SK-N-SH (cell line): Measurements from ENCODE around the gene SMS. TPM values are rescaled to one million over a fixed set of nuclear protein-coding genes. Genes with fewer than 3 reads are reported as not detected.

ENCODE experiments used
- CTCF ChIA-PET: fragments of 300-600, 350-600 bp; formaldehyde crosslinking; extraction: SDS; loops from one replicate; lab custom pipeline; 2021; lab: Yijun Ruan, JAX
- POLR2A ChIA-PET: fragments of 350-600 bp; sonication (Branson Sonifier 250); formaldehyde crosslinking; extraction: SDS; loops from one replicate; lab custom pipeline; 2020; ENCODE audit warnings: antibody characterized with exemption, inconsistent platforms; lab: Yijun Ruan, JAX
- DNase-seq: peaks from one replicate; pipeline ENCODE4 v3.0.0; 2012
- H2AFZ ChIP-seq: fragments of 200-600 bp; sonication (generic); 2 replicates; pipeline ENCODE4 v1.8.1; 2016; ENCODE audit warnings: antibody characterized with exemption, mild to moderate bottlenecking, low read depth
- H3F3A ChIP-seq: fragments of 200-600 bp; sonication (generic); replicated peaks from 2 replicates; pipeline ENCODE3; 2016; ENCODE audit warnings: antibody characterized with exemption, mild to moderate bottlenecking; ENCODE audit not compliant: insufficient read depth
- H3K27ac ChIP-seq, 2 experiments: fragments of 200-500 bp in 1 of 2; fragments of 200-600 bp in 1 of 2; sonication (Bioruptor generic) in 1 of 2; sonication (generic), shearing (Covaris generic) in 1 of 2; 2 replicates each; pipeline versions ENCODE4 v1.5.1 to v1.6.1; 2014 to 2016; ENCODE audit warnings: low read depth in 2 of 2, inconsistent platforms in 1 of 2, low read length in 1 of 2, mild to moderate bottlenecking in 1 of 2, mixed read lengths in 1 of 2
- H3K27me3 ChIP-seq: fragments of 200-600 bp; sonication (generic), shearing (Covaris generic); 2 replicates; pipeline ENCODE4 v1.6.1; 2016; ENCODE audit warnings: mixed run types; ENCODE audit not compliant: insufficient read depth
- H3K36me3 ChIP-seq, 2 experiments: fragments of 200-500 bp in 1 of 2; fragments of 200-600 bp in 1 of 2; sonication (Bioruptor generic) in 1 of 2; sonication (generic) in 1 of 2; replicated peaks in 1 of 2; 2 replicates each; pipeline versions ENCODE3 to v1.5.1; 2014 to 2016; ENCODE audit warnings: low read length in 1 of 2, mild to moderate bottlenecking in 1 of 2; ENCODE audit not compliant: insufficient read depth in 2 of 2, control insufficient read depth in 1 of 2
- H3K4me1 ChIP-seq, 2 experiments: fragments of 200-500 bp in 1 of 2; fragments of 200-600 bp in 1 of 2; sonication (Bioruptor generic) in 1 of 2; sonication (generic), shearing (Covaris generic) in 1 of 2; 2 replicates each; pipeline versions ENCODE4 v1.5.1 to v1.6.1; 2014 to 2016; ENCODE audit warnings: low read depth in 1 of 2, low read length in 1 of 2, mixed run types in 1 of 2; ENCODE audit not compliant: insufficient read depth in 2 of 2, control insufficient read depth in 1 of 2
- H3K4me2 ChIP-seq: fragments of 200-600 bp; sonication (generic), shearing (Covaris generic); 2 replicates; pipeline ENCODE4 v1.6.1; 2017; ENCODE audit warnings: mixed run types
- H3K4me3 ChIP-seq, 2 experiments: fragments of 200-500 bp in 1 of 2; fragments of 200-600 bp in 1 of 2; sonication (Bioruptor generic) in 1 of 2; sonication (generic), shearing (Covaris generic) in 1 of 2; 2 replicates each; pipeline versions ENCODE4 v1.5.1 to v1.8.1; 2014 to 2016; ENCODE audit warnings: low read depth in 2 of 2, inconsistent platforms in 1 of 2, low read length in 1 of 2, mild to moderate bottlenecking in 1 of 2, mixed read lengths in 1 of 2, moderate library complexity in 1 of 2
- H3K79me2 ChIP-seq: fragments of 200-600 bp; sonication (generic); 2 replicates; pipeline ENCODE4 v1.8.1; 2017; ENCODE audit warnings: mild to moderate bottlenecking; ENCODE audit not compliant: insufficient read depth
- H3K9ac ChIP-seq: fragments of 200-600 bp; sonication (generic); 2 replicates; pipeline ENCODE4 v1.6.1; 2017; ENCODE audit warnings: mixed run types
- H3K9me2 ChIP-seq: fragments of 200-600 bp; sonication (generic); 2 replicates; pipeline ENCODE4 v1.6.1; 2017; ENCODE audit warnings: mixed run types
- H3K9me3 ChIP-seq: fragments of 200-600 bp; sonication (generic); 2 replicates; pipeline ENCODE4 v1.6.1; 2017; ENCODE audit warnings: mixed run types, mild to moderate bottlenecking, moderate library complexity
- H4K20me1 ChIP-seq: fragments of 200-600 bp; sonication (generic); 2 replicates; pipeline ENCODE4 v1.6.1; 2017; ENCODE audit warnings: mild to moderate bottlenecking, mixed run types; ENCODE audit not compliant: insufficient read depth
- ELF1 ChIP-seq: IDR thresholded peaks from 2 replicates; pipeline ENCODE4 v1.4.0; 2012
- EP300 ChIP-seq, 2 experiments: IDR thresholded peaks; 2 replicates each; pipeline versions ENCODE4 v1.4.0 to v1.6.1; 2012; ENCODE audit warnings: borderline replicate concordance in 1 of 2, low read depth in 1 of 2, low read length in 1 of 2
- EZH2phosphoT487 ChIP-seq: fragments of 200-600 bp; sonication (generic); IDR thresholded peaks from 2 replicates; pipeline ENCODE4 v1.6.1; 2017; ENCODE audit warnings: low read depth, mixed run types, mild to moderate bottlenecking, antibody characterized with exemption, moderate library complexity, borderline replicate concordance
- FOXJ3 ChIP-seq: sonication (generic); formaldehyde crosslinking; IDR thresholded peaks from 2 replicates; pipeline ENCODE4 v1.5.1; 2020; ENCODE audit warnings: mild to moderate bottlenecking, missing genetic modification reagents
- GATA2 ChIP-seq: sonication (generic); formaldehyde crosslinking; IDR thresholded peaks from 2 replicates; pipeline ENCODE4 v1.5.0; 2020; ENCODE audit warnings: mild to moderate bottlenecking, missing genetic modification reagents
- JUND ChIP-seq: IDR thresholded peaks from 2 replicates; pipeline ENCODE4 v1.4.0; 2012
- PBX3 ChIP-seq: IDR thresholded peaks from 2 replicates; pipeline ENCODE4; 2012
- POLR2AphosphoS5 ChIP-seq: IDR thresholded peaks from 2 replicates; pipeline ENCODE4 v1.6.1; 2012; ENCODE audit warnings: low read depth, low read length
- REST ChIP-seq: IDR thresholded peaks from 2 replicates; pipeline ENCODE4 v1.6.1; 2012; ENCODE audit warnings: mild to moderate bottlenecking, low read depth, low read length, moderate library complexity
- SMC3 ChIP-seq: IDR thresholded peaks from 2 replicates; pipeline ENCODE4 v1.6.1; 2012; ENCODE audit warnings: low read depth, low read length, improper control_type of control experiment
- TCF12 ChIP-seq: IDR thresholded peaks from 2 replicates; pipeline ENCODE4 v1.4.0; 2012
- TEAD4 ChIP-seq: IDR thresholded peaks from 2 replicates; pipeline ENCODE4 v1.4.0; 2012; ENCODE audit warnings: mild to moderate bottlenecking, borderline replicate concordance; ENCODE audit not compliant: insufficient read depth
- WGBS: methylation state at CpG from one replicate; pipeline ENCODE4 v1.1.6; 2017; ENCODE audit warnings: low lambda C conversion rate; 5-methylcytosine and 5-hydroxymethylcytosine counted together
- polyA plus RNA-seq, 3 experiments: library from polyadenylated mRNA; depleted of rRNA; stranded (reverse); fragments of >200 nt; gene quantifications; 2 replicates each; pipeline ENCODE4 v1.2.3, GENCODE V29; 2012
- TF ChIP-seq, protein P1 (sequence below): IDR thresholded peaks from 2 replicates; pipeline ENCODE4 v1.4.0; 2012; ENCODE audit warnings: low read depth, borderline replicate concordance

Gene SMS
- polyA plus RNA-seq, 1 of the 3 experiments (the other 2 are of a cell fraction): 116 TPM

GRCh38 chrX:22004866-22005265, 64.4 kb downstream of the SMS start:
- Histone ChIP-seq H3K27ac (no peak overlapping the region), H3K9ac (no peak overlapping the region), H2AFZ (no peak overlapping the region), H3K9me3 (no peaks in the 10 kb centered on the region), H3K4me2 (no peak overlapping the region), H3K36me3 (peaks cover 2 to 39% of the 10 kb centered on the region in 2 experiments), H3K4me3 (no peak overlapping the region), H3K4me1 (no peaks in the 10 kb centered on the region), H4K20me1 (no peaks in the 10 kb centered on the region), H3K27me3 (no peaks in the 10 kb centered on the region), H3K9me2 (no peaks in the 10 kb centered on the region), H3K79me2 (peaks cover 23% of the 10 kb centered on the region)
- WGBS: 67% methylated on average over 5 of the region's 10 CpGs
- CTCF ChIA-PET: interaction anchor here (1.6 kb wide), 1 partner anchor 19 kb away, joined by 6 read pairs; no protein-coding TSS in a partner anchor
- TF ChIP-seq, protein P1, sequence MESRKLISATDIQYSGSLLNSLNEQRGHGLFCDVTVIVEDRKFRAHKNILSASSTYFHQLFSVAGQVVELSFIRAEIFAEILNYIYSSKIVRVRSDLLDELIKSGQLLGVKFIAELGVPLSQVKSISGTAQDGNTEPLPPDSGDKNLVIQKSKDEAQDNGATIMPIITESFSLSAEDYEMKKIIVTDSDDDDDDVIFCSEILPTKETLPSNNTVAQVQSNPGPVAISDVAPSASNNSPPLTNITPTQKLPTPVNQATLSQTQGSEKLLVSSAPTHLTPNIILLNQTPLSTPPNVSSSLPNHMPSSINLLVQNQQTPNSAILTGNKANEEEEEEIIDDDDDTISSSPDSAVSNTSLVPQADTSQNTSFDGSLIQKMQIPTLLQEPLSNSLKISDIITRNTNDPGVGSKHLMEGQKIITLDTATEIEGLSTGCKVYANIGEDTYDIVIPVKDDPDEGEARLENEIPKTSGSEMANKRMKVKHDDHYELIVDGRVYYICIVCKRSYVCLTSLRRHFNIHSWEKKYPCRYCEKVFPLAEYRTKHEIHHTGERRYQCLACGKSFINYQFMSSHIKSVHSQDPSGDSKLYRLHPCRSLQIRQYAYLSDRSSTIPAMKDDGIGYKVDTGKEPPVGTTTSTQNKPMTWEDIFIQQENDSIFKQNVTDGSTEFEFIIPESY: no peak
- TF ChIP-seq, all 33 proteins: peak for 0
- POLR2A ChIA-PET: no interaction called here
- H3F3A ChIP-seq: peaks cover 6% of the 10 kb centered on the region
- no peak for DNase-seq

DNA sequence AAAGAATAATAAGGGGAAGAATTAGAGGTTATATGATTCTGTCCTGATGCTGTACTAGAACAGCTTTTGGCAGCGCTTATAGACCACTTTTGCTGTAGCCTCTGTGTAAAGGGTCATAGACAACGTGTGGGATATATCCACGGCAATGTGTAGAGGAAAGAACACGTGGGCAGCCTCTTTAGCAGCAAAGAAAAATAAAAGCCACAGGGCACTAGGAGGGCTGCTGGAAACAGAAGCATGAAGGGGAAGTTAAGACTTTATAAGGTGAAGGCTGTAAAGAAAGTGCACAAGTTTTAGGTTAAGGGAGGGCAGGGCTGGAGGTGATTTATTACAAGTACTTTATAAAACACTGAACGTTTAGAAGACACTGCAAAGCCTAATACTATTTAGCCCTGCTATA, 71.5 kb downstream of the SMS start:
- CTCF ChIA-PET: interaction anchor here (0.9 to 1.2 kb wide), 2 partner anchors 26 to 70 kb away, joined by 3 to 5 read pairs; no protein-coding TSS in a partner anchor
- Histone ChIP-seq H3K4me1 (no peaks in the 10 kb centered on the region), H3K36me3 (peaks cover 0 to 17% of the 10 kb centered on the region in 2 experiments), H4K20me1 (no peaks in the 10 kb centered on the region), H3K27ac (no peak overlapping the region), H3K27me3 (no peaks in the 10 kb centered on the region), H3K9me3 (no peaks in the 10 kb centered on the region), H3F3A (peaks cover 23% of the 10 kb centered on the region), H3K4me3 (no peak overlapping the region), H3K79me2 (no peaks in the 10 kb centered on the region), H3K9me2 (no peaks in the 10 kb centered on the region), H3K4me2 (no peak overlapping the region), H3K9ac (no peak overlapping the region), H2AFZ (no peak overlapping the region)
- no peak for TF ChIP-seq GATA2 (CRISPR knock-in tag)
- 57% methylated on average over 5 of the region's 5 CpGs for WGBS
- POLR2A ChIA-PET: no interaction called here
- DNase-seq: no peak

- Histone ChIP-seq H3F3A (peaks cover 23% of the 10 kb centered on the region), H3K9me2 (no peaks in the 10 kb centered on the region), H4K20me1 (no peaks in the 10 kb centered on the region), H3K9me3 (no peaks in the 10 kb centered on the region), H2AFZ (no peak overlapping the region), H3K36me3 (peaks cover 0 to 16% of the 10 kb centered on the region in 2 experiments), H3K9ac (no peak overlapping the region), H3K4me1 (no peaks in the 10 kb centered on the region), H3K27me3 (no peaks in the 10 kb centered on the region), H3K4me3 (no peak overlapping the region), H3K79me2 (no peaks in the 10 kb centered on the region), H3K4me2 (no peak overlapping the region), H3K27ac (no peak overlapping the region)
- WGBS: 56% methylated on average over 7 of the region's 7 CpGs
- no peak for DNase-seq
- ChIA-PET POLR2A (no interaction called here), CTCF (interaction anchor here (0.9 kb wide), 1 partner anchor 69 kb away, joined by 3 read pairs; no protein-coding TSS in a partner anchor)
- TF ChIP-seq JUND (no peak), EP300 (IDR thresholded peaks at IDR 0.05; ENCODE audit: borderline replicate concordance in 1 of 2, low read depth in 1 of 2, low read length in 1 of 2) (no peak), PBX3 (no peak), ELF1 (no peak), TCF12 (no peak), REST (no peak), POLR2AphosphoS5 (no peak), FOXJ3 (CRISPR knock-in tag) (no peak), EZH2phosphoT487 (no peak), TEAD4 (no peak), SMC3 (no peak)
- TF ChIP-seq, protein P1: no peak
These were observed 72.4 kb downstream of the SMS start for GRCh38 chrX:22012931-22013330.
